ENCODE measurements around the gene ANP32E. TPM values are rescaled to one million over a fixed set of nuclear protein-coding genes. Genes with fewer than 3 reads are reported as not detected.

ANP32E gene
- total RNA-seq, 1 donor from 2014 or later: 27.9 TPM

GRCh38 chr1:150176593-150176992 lies 59.3 kb downstream of the ANP32E start:
- H3K9me3 ChIP-seq: no peaks in the 10 kb centered on the region
- no peak for TF ChIP-seq CTCF (IDR thresholded peaks at IDR 0.05)
- DNase-seq (no peak), ATAC-seq (no peak)
- H3K4me3 ChIP-seq: no peak overlapping the region
- intact Hi-C loops (cut with DNase I): no loop called here
- H3K36me3 ChIP-seq: no peaks in the 10 kb centered on the region
- H3K4me1 ChIP-seq: no peaks in the 10 kb centered on the region
- H3K27ac ChIP-seq: no peak overlapping the region
- no peaks in the 10 kb centered on the region for H3K27me3 ChIP-seq (ENCODE audit: low read depth)

GRCh38 chr1:150173141-150173585 lies 62.7 kb downstream of the ANP32E start:
- intact Hi-C loops (cut with DNase I): loop anchor here (5.0 kb wide), 1 partner anchor 101 kb away; no protein-coding TSS in a partner anchor
- H3K27ac ChIP-seq: no peak overlapping the region
- no peaks in the 10 kb centered on the region for H3K36me3 ChIP-seq
- H3K4me1 ChIP-seq: no peaks in the 10 kb centered on the region
- H3K9me3 ChIP-seq: no peaks in the 10 kb centered on the region
- no peak overlapping the region for H3K4me3 ChIP-seq
- DNase-seq: no peak
- no peak for ATAC-seq
- no peaks in the 10 kb centered on the region for H3K27me3 ChIP-seq (ENCODE audit: low read depth)
- no peak for TF ChIP-seq CTCF (IDR thresholded peaks at IDR 0.05)

DNA sequence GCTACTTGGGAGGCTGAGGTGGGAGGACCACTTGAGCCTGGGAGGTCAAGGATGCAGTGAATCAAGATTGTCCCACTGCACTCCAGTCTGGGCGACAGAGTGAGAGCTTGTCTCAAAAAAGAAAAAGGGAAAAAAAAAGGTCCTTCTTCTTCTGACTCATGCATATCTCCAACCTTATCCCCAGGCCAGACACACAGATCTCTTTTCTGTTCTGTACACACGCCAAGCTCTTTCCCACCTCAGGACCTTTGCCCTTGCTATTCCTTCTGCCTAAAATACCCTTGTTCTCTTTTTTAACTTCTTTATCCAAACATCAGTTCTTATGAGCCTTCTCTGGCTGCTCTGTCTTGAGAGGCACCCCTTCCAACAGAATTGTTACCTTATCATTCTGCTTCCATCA lies 64.1 kb downstream of the ANP32E start:
- Histone ChIP-seq H3K9me3 (no peaks in the 10 kb centered on the region), H3K4me3 (no peak overlapping the region), H3K27me3 (ENCODE audit: low read depth) (no peaks in the 10 kb centered on the region), H3K4me1 (no peaks in the 10 kb centered on the region), H3K27ac (no peak overlapping the region), H3K36me3 (no peaks in the 10 kb centered on the region)
- no peak for DNase-seq
- ATAC-seq: no peak
- TF ChIP-seq CTCF (IDR thresholded peaks at IDR 0.05): no peak
- intact Hi-C loops (cut with DNase I): loop anchor here (5.0 kb wide), 1 partner anchor 100 kb away; no protein-coding TSS in a partner anchor

DNA sequence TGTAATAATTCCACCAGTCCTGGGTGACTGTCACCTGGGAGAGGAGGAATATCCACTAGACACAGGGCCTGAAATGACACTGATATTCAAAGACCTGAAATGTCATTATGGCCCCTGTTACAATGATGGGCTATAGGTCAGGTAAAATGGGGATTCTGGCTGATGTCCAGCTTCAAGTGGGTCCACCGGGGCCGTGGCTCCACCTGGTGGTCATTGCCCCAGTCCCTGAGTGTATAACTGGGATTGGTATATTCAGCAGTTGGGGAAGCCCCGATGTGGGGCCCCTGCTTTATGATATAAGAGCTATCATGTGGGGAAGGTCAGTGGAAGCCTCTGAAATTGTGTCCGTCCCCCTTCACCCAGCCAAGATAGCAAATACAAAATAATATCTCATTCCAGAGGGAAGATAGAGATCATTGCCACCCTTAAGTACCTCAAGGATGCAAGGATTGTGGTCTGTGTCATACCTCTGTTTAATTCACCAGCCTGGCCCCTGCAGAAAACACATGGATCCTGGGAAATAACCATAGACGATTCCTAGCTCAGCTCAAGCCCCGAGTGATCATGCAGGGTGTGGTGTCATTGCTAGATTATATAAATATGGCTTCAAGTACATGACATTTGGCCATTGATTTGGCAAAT lies 66.8 kb downstream of the ANP32E start:
- intact Hi-C loops (cut with DNase I): no loop called here
- peak; percentile 51 to 66 for ATAC-seq
- Histone ChIP-seq H3K36me3 (no peaks in the 10 kb centered on the region), H3K9me3 (no peaks in the 10 kb centered on the region), H3K27ac (no peak overlapping the region), H3K4me3 (no peak overlapping the region), H3K4me1 (peaks cover 16% of the 10 kb centered on the region), H3K27me3 (ENCODE audit: low read depth) (no peaks in the 10 kb centered on the region)
- peak; percentile 80 for DNase-seq
- TF ChIP-seq CTCF (IDR thresholded peaks at IDR 0.05): peak; percentile 72

Other genes starting within 250 kb of the ANP32E start
- gene OTUD7B, start 225.4 kb downstream of the ANP32E start, total RNA-seq: 29.5 TPM
- gene VPS45, start 168.3 kb downstream of the ANP32E start, total RNA-seq: 36.1 TPM
- gene PLEKHO1, start 86.2 kb downstream of the ANP32E start, total RNA-seq: 41.6 TPM
- 0.38 TPM for gene CA14, start 21.7 kb upstream of the ANP32E start, total RNA-seq
- 129 TPM for gene APH1A, start 32.9 kb upstream of the ANP32E start, total RNA-seq
- gene C1orf54, start 36.7 kb upstream of the ANP32E start, total RNA-seq: 12.2 TPM
- gene CIART, start 46.4 kb upstream of the ANP32E start, total RNA-seq: 6.2 TPM
- 45.9 TPM for gene MRPS21, start 57.7 kb upstream of the ANP32E start, total RNA-seq
- 54.1 TPM for gene PRPF3, start 85.4 kb upstream of the ANP32E start, total RNA-seq
- 32.0 TPM for gene RPRD2, start 128.0 kb upstream of the ANP32E start, total RNA-seq

Data from lower lobe of right lung (tissue), 2 donors.